CD4-positive, alpha-beta T cell treated with Interleukin-17A for 4 hours (primary cell): ENCODE measurements around the gene DCK.
"Not testable (repeated sequence)": the region's sequence is repeated elsewhere in the genome, so short reads cannot be mapped to it uniquely, and the experiment has no call there.

Source experiments
- DNase-seq: peaks from one replicate; pipeline ENCODE4 v3.0.0-alpha.2; 2020; ENCODE audit warnings: mixed read lengths

The DCK gene

DNA sequence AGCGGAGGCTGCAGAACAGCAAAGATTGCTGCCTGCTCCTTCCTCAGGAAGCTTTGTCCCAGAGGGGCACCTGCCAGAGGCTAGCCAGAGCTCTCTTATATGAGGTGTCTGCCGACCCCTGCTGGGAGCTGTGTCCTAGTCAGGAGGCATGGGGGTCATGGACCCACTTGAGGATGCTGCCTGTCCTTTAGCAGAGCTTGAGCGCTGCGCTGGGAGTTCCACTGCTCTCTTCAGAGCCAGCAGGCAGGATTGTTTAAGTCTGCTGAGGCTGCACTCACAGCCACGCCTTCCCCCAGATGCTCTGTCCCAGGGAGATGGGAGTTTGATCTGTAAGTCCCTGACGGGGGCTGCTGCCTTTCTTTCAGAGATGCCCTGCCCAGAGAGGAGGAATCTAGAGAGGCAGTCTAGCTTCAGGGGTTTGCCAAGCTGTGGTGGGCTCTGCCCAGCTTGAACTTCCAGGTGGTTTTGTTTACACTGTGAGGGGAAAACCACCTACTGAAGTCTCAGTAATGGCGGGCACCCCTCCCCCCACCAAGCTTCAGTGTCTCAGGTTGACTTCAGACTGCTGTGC, 10.9 kb downstream of the DCK start:
- peak; percentile 63 for DNase-seq

DNA sequence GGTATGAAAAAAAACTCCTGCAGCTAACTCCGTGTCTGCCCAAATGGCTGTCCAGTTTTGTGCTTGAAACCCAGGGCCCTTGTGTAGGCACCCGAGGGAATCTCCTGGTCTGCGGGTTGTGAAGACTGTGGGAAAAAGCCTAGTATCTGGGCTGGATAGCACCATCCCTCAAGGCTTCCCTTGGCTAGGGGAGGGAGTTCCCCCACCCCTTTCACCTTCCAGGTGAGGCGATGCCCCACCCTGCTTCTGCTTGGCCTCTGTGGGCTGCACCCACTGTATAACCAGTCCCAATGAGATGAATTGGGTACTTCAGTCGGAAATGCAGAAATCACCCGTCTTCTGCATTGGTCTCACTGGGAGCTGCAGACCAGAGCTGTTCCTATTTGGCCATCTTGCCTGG, 11.6 kb downstream of the DCK start:
- DNase-seq = not testable (repeated sequence)

DNA sequence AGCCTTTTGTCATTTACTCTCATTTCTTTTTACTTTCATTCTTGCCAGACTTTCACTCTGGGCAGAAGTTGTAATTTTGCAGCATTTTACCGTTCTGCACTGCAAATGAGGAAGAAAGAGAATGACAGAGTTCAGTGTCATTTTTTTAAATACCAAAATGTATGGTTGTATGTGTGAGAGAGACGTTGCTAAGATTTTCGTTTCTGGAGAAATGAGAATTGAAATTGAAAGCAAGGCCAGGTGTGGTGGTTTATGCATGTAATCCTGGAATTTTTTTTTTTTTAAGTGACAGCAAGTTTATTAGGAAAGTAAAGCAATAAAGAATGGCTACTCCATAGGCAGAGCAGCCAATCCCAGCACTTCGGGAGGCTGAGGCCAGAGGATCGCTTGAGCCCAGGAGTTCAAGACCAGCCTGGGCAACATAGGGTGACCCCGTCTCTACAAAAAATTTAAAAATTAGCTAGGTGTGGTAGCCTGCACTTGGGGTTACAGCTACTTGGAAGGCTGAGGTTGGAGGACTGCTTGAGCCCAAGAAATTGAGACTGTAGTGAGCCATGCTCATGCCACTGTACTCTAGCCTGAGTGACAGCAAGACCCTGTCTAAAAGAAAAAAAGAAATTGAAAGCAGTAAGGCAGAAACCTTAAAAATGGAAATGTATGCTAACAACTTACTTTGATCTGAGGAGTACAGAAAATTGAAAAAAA, 12.9 kb downstream of the DCK start:
- no peak for DNase-seq

DNA sequence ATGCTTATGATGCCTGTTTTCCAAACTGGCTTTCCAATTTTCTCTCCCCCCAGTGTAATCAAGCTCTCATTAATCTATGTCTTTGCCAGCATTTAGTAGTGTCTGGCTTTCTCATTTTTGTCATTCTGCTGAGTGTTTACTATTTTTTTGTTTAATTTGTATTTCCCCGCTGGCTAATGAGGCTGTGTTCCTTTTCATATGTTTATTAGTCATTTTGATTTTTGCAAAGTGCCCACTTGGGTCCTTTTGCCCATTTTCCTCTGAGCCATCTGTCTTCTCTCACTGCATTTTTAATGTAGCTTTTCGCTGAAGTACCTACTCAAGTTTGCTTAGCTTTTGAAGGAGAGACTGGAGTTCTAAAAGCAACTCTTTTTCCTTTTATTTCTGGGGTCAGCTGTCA, 14.7 kb downstream of the DCK start:
- no peak for DNase-seq

DNA sequence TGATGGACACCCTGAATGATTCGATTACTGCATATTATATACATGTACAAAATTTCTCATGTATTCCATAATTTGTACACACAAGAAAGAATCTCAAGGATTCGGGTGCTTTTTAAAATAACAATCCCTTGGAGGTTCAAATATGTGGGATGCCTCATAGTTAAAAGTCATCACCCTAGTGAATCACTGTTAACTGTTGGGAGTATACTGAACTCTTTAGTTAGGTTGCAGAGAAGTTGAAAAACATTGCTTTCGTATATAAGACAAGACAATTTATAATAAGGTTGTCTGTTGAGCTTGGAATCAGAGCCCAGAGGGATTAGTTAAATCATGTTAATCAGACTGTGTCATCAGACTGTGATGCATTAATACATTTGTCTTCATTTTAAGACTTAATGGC, 15.6 kb downstream of the DCK start:
- DNase-seq = no peak

DNA sequence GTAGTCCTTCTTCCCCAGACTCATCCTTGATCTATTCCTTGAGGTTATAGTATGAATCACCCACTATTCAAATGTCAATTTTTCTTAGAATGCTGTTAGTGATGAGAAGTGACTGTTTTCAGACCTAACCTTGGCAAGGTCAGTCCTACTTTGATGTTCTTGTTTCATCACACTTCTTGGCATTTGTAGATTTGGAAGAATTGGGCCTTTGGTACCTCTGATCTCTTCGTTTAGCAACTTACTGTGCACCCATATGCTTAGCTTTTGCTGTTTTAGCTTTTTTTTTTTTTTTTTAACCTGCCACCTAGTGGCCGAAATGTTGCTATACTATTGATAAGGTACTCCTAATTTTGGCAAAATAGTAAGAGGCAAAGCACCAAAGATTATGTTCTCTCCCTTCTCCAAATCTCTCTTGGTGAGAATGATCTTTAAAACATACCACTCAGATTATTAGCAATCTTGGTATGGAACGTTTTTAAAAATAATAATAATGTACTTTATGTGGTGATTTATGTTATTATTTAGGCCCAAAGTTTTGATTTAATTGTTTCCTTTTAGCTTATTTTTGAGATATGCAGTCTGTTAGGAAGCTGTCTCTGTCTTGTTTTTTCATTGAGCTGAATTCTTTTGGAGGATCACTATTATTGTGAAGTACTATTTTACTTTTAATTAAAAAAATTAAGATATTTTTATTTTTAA, 16.6 kb downstream of the DCK start:
- DNase-seq = peak; percentile 17

DNA sequence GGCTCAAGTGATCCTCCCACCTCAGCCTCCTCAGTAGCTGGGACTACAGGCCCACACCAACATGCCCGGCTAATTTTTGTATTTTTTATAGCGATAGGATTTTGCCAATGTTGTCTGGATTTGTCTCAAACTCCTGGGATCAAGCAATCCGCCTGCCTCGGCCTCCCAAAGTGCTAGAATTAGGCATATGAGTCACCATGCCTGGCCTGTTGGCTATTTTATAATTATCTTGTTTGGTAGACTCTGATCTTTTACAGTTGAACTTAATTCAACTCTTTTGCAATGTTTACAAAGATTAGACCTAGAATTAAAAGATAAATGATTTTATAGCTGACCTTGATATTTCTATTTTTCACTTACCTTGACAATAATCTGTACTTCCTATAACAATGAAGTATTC, 18.0 kb downstream of the DCK start:
- no peak for DNase-seq

DNA sequence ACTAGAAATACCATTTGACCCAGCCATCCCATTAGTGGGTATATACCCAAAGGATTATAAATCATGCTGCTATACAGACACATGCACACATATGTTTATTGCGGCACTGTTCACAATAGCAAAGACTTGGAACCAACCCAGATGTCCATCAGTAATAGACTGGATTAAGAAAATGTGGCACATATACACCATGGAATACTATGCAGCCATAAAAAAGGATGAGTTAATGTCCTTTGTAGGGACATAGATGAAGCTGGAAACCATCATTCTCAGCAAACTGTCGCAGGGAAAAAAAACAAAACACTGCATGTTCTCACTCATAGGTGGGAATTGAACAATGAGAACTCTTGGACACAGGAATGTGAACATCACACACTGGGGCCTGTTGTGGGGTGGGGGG, 23.9 kb downstream of the DCK start:
- not testable (repeated sequence) for DNase-seq

DNA sequence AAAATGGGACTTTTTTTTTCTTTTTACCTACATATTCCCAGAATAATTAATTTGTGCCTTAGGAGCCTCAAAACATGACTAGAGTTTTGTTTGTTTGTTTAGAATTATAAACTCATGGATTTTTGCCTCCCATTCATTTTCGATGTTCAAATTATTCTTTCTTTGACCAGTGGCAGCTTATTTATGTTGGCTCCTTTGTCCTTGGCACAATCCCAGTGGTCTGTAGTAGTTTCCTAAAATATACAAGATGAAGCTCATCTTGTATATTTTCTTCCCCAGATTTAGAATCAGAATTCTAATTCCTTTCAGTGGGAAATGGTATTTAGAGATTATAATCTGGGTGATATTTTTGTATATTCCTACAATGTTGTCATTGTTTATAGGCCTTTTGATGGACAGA, 27.2 kb downstream of the DCK start:
- no peak for DNase-seq

DNA sequence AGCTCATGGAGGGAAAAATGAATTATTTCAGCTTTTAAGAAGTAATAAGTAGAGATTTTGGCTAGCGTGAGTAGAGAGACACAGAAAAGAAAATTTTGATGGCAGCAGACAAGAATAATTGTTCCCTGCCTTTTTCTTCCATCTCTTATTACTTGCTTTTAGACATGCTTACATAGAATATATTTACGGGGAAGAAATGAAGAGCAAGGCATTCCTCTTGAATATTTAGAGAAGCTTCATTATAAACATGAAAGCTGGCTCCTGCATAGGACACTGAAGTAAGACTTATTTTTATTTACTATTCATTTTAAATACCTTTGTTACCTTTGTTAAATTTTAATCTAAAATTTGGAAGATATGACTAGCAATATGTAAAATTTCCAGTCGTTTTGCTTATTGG, 32.2 kb downstream of the DCK start:
- DNase-seq = no peak

DNA sequence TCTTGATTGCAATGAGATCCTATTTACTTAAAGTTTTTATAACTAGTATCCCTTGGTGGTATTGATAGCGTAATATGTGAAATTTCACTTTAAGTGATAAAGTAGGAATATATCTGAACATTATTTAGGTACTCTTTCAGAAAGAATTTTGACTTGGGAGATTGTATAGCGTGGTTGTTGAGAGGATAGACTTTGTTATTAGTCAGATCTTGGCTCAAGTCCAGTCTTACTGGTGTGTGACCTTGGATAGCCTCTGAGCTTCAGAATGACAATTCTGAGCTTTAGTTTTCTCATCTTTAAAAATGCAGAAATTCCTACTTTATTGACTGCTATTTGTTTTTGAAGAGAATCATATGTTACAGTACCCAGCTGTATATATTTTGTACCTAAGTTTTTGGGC, 32.6 kb downstream of the DCK start:
- DNase-seq = no peak

DNA sequence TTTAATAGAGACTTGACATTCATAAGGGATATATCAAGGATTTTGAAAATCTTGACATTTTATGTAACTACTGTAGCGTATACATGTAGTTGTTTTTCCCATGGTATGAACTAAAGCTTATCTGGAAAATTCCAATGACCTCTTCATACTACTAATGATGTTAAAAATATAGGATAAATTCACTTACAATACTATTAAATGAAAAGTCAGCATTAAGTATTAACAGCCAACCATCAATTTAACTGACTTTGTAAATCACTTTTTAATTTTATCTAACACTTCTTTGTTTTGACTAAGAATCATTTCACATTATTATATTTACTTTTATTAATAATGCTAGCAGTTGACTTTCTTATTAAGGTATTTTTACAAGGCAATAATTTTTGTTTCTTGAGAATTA, 34.2 kb downstream of the DCK start:
- no peak for DNase-seq

DNA sequence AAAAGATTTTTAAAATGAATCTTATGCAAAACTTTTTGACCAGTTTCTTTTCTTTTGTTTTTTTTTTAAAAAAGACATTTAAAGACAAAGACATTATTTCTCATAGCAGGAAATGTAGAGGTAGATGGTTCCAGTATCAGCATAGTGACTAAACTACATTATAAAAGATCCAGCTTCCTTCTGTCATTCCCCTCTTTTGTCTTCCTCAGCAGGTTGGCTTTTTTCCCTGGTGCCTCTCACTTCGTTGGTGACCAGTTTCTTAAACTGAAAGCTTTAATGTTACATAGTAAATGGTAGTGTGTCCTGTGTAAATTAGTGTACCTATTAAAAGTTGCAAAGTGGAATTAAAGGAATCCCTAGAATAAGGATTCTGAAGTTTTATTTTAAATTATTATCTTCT, 36.1 kb downstream of the DCK start:
- no peak for DNase-seq

DNA sequence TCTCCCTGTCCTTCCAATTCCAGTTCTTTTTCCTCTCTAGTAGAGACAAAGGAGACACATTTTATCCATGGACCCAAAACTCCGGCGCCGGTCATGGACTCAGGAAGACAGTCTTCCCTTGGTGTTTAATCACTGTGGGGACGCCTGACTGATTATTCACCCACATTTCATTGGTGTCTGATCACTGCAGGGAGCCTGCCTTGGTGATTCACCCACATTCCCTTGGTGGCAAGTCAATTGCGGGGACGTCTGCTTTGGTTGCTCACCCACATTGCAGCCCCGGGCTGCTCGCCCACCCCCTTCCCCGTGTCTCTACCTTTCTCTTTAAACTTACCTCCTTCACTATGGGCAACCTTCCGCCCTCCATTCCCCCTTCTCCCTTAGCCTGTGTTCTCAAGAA, 38.7 kb downstream of the DCK start:
- not testable (repeated sequence) for DNase-seq

DNA sequence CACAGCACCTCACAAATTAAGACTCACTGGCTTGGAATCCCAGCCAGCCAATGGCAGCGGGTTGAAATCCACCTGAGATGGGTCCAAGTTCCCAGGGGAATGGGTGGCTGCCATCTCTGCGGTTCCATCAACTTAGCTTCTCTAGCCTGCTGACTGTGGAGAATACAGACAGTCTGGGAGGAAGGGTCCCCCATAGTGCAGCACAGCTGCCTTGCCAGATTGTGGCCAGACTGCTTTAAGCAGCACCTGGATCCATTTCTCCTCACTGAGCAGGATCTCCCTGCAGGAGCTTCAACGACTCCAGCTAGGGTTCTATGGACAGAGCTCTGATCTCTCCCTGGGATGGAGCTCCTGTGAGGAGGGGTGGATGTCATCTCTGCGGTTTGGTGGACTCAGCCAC, 51.8 kb downstream of the DCK start:
- no peak for DNase-seq

DNA sequence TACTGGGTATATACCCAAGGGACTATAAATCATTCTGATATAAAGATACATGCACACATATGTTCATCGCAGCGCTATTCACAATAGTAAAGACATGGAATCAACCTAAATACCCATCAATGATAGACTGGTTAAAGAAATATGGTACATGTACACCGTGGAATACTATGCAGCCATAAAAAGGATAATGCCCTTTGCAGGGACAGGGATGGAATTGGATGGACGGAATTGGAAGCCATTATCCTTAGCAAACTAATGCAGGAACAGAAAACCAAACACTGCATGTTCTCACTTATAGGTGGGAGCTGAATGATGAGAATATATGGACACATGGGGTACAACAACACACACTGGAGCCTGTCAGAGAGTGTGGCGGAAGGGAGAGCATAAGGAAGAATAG, 55.9 kb downstream of the DCK start:
- DNase-seq = no peak

DNA sequence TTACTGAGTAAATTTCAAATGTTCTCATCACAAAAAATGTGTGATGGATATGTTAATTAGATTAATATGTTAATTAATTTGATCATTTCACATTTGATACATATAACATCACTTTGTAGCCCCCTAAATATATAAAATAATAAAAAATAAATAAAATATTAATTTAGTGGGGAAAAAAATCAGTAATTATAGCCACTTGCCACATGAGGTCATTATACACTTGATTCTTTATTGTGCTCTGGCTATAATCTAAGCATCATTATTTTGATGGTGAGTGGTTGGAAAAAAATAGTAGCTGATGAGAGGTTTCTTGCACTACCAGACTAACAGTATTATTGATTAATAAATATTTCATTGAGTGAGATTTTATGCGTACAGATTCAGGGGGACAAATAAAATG, 57.4 kb downstream of the DCK start:
- no peak for DNase-seq

DNA sequence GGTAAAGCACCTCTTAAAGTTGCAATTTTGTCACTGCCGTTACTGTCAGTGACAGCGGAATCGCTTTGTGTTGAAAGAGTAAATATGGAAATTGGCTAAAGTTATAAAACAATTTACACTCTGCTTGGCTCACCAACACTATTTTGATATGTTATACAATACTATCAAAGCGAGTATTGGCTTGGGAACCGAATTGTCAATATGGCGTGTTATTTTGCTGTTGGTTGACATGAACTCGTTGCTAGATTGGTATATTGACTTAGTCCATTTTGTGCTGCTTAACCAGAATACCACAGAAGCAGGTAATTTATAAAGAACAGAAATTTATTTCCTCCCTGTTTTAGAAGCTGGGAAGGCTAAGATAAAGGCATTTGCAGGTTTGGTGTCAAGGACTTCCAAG, 58.6 kb downstream of the DCK start:
- no peak for DNase-seq

DNA sequence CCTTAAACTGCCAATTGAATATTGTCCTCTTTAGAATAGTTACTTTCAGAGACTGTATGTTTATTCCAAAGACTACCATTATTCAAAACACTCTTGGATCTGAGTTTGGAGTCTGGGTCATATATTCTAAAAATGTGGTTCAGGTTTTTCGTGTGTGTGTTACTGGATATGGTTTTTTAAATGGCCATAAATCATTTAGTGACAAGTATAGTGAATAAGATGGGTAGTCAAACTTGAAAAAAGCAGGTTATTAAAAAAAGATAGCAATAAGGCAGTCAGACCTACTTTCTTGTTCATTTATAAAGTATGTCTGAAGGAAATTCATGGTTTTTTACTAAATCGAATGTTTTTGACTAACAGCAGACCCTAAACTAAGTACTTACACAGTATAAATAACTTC, 59.3 kb downstream of the DCK start:
- no peak for DNase-seq

DNA sequence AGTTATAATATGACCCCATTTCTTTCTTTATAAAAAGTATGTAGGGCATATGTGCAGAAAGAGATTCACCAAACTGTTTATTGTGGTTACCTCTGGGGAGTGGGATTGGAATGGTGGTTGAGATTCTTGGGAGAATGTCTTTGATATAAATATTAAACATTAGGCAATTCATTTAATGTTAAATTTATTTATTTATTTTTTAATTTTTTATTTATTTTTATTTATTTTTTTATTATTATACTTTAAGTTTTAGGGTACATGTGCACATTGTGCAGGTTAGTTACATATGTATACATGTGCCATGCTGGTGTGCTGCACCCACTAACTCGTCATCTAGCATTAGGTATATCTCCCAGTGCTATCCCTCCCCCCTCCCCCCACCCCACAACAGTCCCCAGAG, 60.2 kb downstream of the DCK start:
- not testable (repeated sequence) for DNase-seq

DNA sequence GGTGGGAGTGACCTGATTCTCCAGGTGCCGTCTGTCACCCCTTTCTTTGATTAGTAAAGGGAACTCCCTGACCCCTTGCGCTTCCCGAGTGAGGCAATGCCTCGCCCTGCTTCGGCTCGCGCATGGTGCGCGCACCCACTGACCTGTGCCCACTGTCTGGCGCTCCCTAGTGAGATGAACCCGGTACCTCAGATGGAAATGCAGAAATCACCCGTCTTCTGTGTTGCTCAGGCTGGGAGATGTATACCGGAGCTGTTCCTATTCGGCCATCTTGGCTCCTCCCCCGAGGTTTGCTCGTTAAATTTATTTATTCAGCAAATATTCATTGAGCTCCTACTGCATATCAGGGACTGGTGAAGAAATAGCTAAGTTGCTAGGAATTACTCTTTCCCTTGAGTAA, 66.1 kb downstream of the DCK start:
- DNase-seq = not testable (repeated sequence)

DNA sequence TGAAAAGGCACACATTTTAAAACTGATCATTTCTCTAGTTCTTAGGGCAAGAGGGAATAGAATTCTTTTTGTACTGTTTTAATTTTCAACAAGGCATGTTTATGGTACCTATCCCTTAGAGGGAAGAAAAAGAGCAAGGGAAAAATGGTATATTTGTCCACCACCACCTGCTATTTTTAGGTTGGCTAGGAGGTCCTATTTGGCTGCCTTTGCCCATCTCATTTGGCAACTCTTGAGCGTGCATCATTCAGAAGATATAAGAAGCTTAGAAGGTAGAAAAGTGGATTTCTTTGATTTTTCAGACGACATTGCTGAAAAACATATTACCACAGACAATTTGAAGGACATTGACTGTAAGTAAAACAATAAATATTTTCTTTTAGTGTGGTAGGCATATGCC, 69.0 kb downstream of the DCK start:
- DNase-seq = no peak

DNA sequence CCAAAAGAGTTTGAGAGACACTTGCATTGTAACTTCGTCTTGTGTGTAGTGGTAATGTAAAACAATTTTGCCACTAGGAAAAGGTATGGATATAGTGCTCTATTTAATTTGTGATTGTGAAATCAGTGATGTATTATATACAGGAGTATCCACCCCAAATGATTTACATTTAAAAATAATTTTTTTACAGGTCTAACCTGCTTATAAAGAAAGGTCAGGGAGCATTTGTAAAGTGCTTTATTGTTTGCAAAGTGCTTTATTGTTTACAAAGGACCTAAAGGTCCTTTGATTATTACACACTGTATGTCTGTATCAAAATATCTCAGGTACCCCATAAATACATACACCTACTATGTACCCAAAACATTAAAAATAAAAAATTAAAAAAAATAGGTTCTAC, 70.3 kb downstream of the DCK start:
- DNase-seq = no peak

DNA sequence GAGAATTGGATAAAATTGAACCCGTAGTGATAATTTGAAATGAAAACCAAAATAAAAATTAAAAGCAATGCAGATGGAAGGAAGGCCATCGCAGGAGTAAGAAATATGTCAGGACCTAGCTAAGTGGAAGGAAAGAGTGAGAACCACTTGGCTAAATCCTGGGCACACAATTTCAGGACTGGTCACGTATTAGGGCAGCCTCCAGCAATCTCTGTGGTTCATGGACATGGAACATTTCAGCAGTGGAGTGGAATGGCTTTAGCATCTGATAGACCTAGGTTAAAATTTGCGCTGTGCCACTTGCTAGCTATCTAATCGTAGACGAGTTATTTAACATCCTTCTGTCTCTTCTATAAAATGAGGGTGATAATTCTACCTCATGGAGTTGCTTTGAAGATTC, 71.1 kb downstream of the DCK start:
- DNase-seq = no peak
